A673 (cell line): ENCODE data around the gene TIMM13. TPM values are rescaled to one million over a fixed set of nuclear protein-coding genes. Genes with fewer than 3 reads are reported as not detected.
A peak's percentile ranks its signal among the peaks of the same experiment; 100 is the strongest.

Experiments
- BruUV-seq: library from RNA; stranded (reverse); fragments of 400-500 nt; replicated peaks from 2 replicates; lab custom pipeline; 2021; lab: Mats Ljungman, UMichigan
- CTCF ChIA-PET: fragments of 300-600 bp; sonication (Branson Sonifier 250); formaldehyde crosslinking; loops from one replicate; lab custom pipeline; 2022; ENCODE audit warnings: antibody characterized with exemption; lab: Charles Lee
- POLR2A ChIA-PET: fragments of 300-600 bp; sonication (Branson Sonifier 250); formaldehyde crosslinking; loops from one replicate; lab custom pipeline; 2022; ENCODE audit warnings: antibody characterized with exemption; ENCODE audit not compliant: low non-redundant PET; lab: Charles Lee
- DNase-seq: peaks from one replicate; pipeline ENCODE4 v3.0.0-alpha.2; 2015; ENCODE audit warnings: low spot score
- H3K27ac ChIP-seq: fragments of 200-600 bp; sonication (generic); 2 replicates; pipeline ENCODE4 v1.5.1; 2016; ENCODE audit warnings: mixed run types, low read depth, mild to moderate bottlenecking, mixed read lengths, antibody characterized with exemption, low read length; ENCODE audit not compliant: poor library complexity, severe bottlenecking
- H3K27me3 ChIP-seq: fragments of 200-600 bp; sonication (generic); replicated peaks from 2 replicates; pipeline ENCODE4 v1.6.1; 2017; ENCODE audit warnings: mixed run types, low read depth, mild to moderate bottlenecking, mixed read lengths, antibody characterized with exemption, low read length; ENCODE audit not compliant: insufficient read depth, poor library complexity
- H3K36me3 ChIP-seq: fragments of 200-600 bp; sonication (generic); 2 replicates; pipeline ENCODE4 v1.6.1; 2016; ENCODE audit warnings: mixed run types, mild to moderate bottlenecking, mixed read lengths, antibody characterized with exemption, low read length; ENCODE audit not compliant: insufficient read depth, poor library complexity, severe bottlenecking
- H3K4me1 ChIP-seq: fragments of 200-600 bp; sonication (generic); 2 replicates; pipeline ENCODE4 v1.6.1; 2017; ENCODE audit warnings: mixed run types, mild to moderate bottlenecking, mixed read lengths, antibody characterized with exemption, low read length; ENCODE audit not compliant: insufficient read depth, poor library complexity, severe bottlenecking
- H3K4me3 ChIP-seq: fragments of 200-600 bp; sonication (generic); 2 replicates; pipeline ENCODE4 v1.5.1; 2016; ENCODE audit warnings: low read depth, mixed run types, mild to moderate bottlenecking, mixed read lengths, low read length; ENCODE audit not compliant: poor library complexity, severe bottlenecking
- H3K9me3 ChIP-seq: fragments of 200-600 bp; sonication (generic); 2 replicates; pipeline ENCODE4 v1.6.1; 2016; ENCODE audit warnings: mixed run types, low read depth, mild to moderate bottlenecking, mixed read lengths, antibody characterized with exemption, low read length; ENCODE audit not compliant: poor library complexity, severe bottlenecking
- CTCF ChIP-seq: fragments of 300-800, 200-600 bp; sonication (generic); conservative IDR thresholded peaks from 2 replicates; pipeline ENCODE4 v1.5.1; 2017; ENCODE audit warnings: low read depth, mild to moderate bottlenecking, antibody characterized with exemption, low read length, moderate library complexity, mixed read lengths
- EZH2 ChIP-seq: fragments of 200-600 bp; sonication (generic); IDR thresholded peaks from 2 replicates; pipeline ENCODE4 v1.6.1; 2017; ENCODE audit warnings: borderline replicate concordance, low read depth, mild to moderate bottlenecking, mixed read lengths, antibody characterized with exemption, low read length; ENCODE audit not compliant: poor library complexity, severe bottlenecking
- intact Hi-C: fragments of 100-400 bp; cut with micrococcal nuclease; formaldehyde crosslinking; loops from one replicate; pipeline ENCODE4 v1.10.0; 2022; ENCODE audit not compliant: unreplicated experiment
- total RNA-seq: library from RNA; stranded (reverse); gene quantifications from 2 replicates; pipeline ENCODE4 v1.2.3, GENCODE V29; 2021

TIMM13 gene
- total RNA-seq, 1 experiment from 2014 or later: 213 TPM

DNA sequence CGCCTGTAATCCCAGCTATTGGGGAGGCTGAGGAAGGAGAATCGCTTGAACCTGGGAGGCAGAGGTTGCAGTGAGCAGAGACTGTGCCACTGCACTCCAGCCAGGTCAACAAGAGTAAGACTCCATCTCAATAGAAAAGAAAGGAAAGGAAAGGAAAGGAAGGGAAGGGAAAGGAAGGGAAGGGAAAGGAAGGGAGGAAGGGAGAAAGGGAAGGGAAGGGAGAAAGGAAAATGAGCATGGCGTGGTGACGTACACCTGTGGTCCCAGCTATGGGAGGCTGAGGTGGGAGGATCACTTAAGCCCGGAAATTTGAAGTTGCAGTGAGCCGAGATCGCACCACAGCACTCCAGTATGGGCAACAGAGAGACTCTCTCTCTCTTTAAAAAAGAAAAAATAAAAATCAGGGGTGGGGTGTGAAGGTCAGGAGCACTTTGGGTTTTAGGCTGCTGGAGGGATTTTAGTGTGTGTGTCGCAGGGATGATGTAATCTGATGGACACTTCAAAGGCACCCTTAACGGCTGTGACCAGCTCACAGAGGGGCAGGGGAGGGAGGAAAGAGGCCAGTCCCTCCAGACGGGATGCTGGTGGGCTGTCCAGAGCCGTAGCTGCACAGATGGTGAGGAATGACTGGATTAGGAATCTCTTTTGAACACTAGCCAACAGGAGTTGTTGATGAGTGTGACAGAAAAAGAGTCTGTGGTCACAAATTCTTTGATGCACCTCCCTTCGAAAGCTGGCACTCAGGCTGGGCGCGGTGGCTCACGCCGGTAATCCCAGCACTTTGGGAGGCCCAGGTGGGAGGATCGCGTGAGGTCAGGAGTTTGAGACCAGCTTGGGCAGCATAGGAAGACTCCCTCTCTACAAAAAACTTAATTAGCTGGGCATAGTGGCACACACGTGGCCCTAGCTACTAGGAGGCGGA lies 39.8 kb downstream of the TIMM13 start:
- no peak for DNase-seq
- no TSS peak for BruUV-seq
- intact Hi-C loops: loop anchor here (5.0 kb wide), 1 partner anchor 60 kb away; the partner anchor contains the start of genes LSM7 and SPPL2B

DNA sequence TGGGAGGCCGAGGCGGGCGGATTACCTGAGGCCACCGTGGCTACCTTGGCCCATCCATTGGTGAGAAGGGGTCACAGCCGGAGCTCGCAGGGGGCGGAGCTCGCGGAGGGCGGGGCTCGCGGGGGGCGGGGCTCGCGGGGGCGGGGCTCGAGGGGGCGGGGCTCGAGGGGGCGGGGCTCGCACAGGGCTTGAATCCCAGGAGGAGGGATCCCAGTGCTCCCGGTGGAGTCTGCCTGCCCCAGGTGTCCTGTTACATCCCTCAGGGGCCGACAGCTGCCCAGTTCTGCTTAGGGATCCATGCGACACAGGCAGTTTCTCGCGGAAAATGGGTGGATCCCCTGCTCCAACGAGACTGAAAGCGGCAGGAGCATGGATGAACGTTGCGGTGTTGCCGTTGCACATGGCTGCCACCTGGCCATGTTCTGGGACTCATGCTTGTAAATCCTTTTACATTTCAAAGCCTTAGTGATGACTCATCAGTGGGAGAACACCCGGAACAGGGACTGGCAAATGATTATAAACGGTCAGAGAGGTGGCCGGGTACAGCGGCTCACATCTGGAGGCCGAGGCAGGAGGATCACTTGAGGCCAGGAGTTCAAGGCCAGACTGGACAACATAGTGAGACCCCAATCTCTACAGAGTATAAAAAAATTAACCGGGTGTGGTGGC lies 42.2 kb downstream of the TIMM13 start:
- DNase-seq: peak; percentile 83
- Histone ChIP-seq H3K27me3 (no peaks in the 10 kb centered on the region), H3K4me3 (peak overlapping the region; percentile 14), H3K9me3 (no peaks in the 10 kb centered on the region), H3K27ac (no peak overlapping the region), H3K36me3 (no peaks in the 10 kb centered on the region), H3K4me1 (peaks cover 7% of the 10 kb centered on the region)
- intact Hi-C loops: loop anchor here (5.0 kb wide), 1 partner anchor 58 kb away; the partner anchor contains the start of genes LSM7 and SPPL2B
- ChIA-PET CTCF (interaction anchor here (0.6 kb wide), 4 partner anchors 25 to 242 kb away, joined by 3 to 6 read pairs (median 4); partner anchors contain the start of gene TMPRSS9), POLR2A (no interaction called here)
- no TSS peak for BruUV-seq
- TF ChIP-seq EZH2 (no peak), CTCF (no peak)

More for the DNA sequence above, 39.8 kb downstream of the TIMM13 start:
- POLR2A ChIA-PET: interaction anchor here (0.6 kb wide), 1 partner anchor 25 kb away, joined by 7 read pairs; no protein-coding TSS in a partner anchor
- no peak for TF ChIP-seq CTCF
- no peak for TF ChIP-seq EZH2
- Histone ChIP-seq H3K9me3 (no peaks in the 10 kb centered on the region), H3K36me3 (no peaks in the 10 kb centered on the region), H3K4me1 (peaks cover 7% of the 10 kb centered on the region), H3K27ac (no peak overlapping the region), H3K4me3 (no peak overlapping the region), H3K27me3 (no peaks in the 10 kb centered on the region)
- CTCF ChIA-PET: no interaction called here

GRCh38 chr19:2382530-2383222 lies 44.7 kb downstream of the TIMM13 start:
- H3K36me3 ChIP-seq: no peaks in the 10 kb centered on the region
- H3K27ac ChIP-seq: no peak overlapping the region
- POLR2A ChIA-PET: no interaction called here
- CTCF ChIA-PET: no interaction called here
- no peak overlapping the region for H3K4me3 ChIP-seq
- no TSS peak for BruUV-seq
- TF ChIP-seq EZH2 (no peak), CTCF (no peak)
- DNase-seq: no peak
- no peaks in the 10 kb centered on the region for H3K9me3 ChIP-seq
- peaks cover 7% of the 10 kb centered on the region for H3K4me1 ChIP-seq
- intact Hi-C loops: no loop called here
- H3K27me3 ChIP-seq: no peaks in the 10 kb centered on the region
